LHCN-M2 (cell line): Measurements from ENCODE around the gene PDE5A. TPM values are rescaled to one million over a fixed set of nuclear protein-coding genes. Genes with fewer than 3 reads are reported as not detected.
A peak's percentile ranks its signal among the peaks of the same experiment; 100 is the strongest.
"Not testable (repeated sequence)": the region's sequence is repeated elsewhere in the genome, so short reads cannot be mapped to it uniquely, and the experiment has no call there.

Experiments
- DNase-seq: peaks from one replicate; pipeline ENCODE4 v3.0.0-alpha.2; 2012; ENCODE audit warnings: low read depth
- total RNA-seq: library from RNA; depleted of rRNA; stranded (reverse); fragments of >200 nt; gene quantifications from 2 replicates; pipeline ENCODE4 v1.2.3, GENCODE V29; 2014

Gene PDE5A
- total RNA-seq, 1 experiment from 2014 or later: 1.6 TPM

- DNase-seq: no peak
Measured at GRCh38 chr4:119646347-119647071, 17.9 kb upstream of the PDE5A start.

- no peak for DNase-seq
Measured at GRCh38 chr4:119643306-119644042, 14.9 kb upstream of the PDE5A start.

- DNase-seq: no peak
Measured at GRCh38 chr4:119641765-119642164, 13.2 kb upstream of the PDE5A start.

- no peak for DNase-seq
Measured at GRCh38 chr4:119638359-119638758, 9.8 kb upstream of the PDE5A start.

GRCh38 chr4:119636851-119637250, 8.2 kb upstream of the PDE5A start:
- not testable (repeated sequence) for DNase-seq

- peak; percentile 26 for DNase-seq
Measured at GRCh38 chr4:119632216-119632615, 3.6 kb upstream of the PDE5A start.

GRCh38 chr4:119629142-119629471, 503 bp upstream of the PDE5A start:
- no peak for DNase-seq

GRCh38 chr4:119627267-119628255, 1.0 kb downstream of the PDE5A start:
- DNase-seq: peak; percentile 44

GRCh38 chr4:119626943-119627266, 1.7 kb downstream of the PDE5A start:
- DNase-seq: no peak

GRCh38 chr4:119626420-119626819, 2.2 kb downstream of the PDE5A start:
- DNase-seq: no peak

- DNase-seq: no peak
Measured at GRCh38 chr4:119625761-119626160, 2.8 kb downstream of the PDE5A start.

GRCh38 chr4:119624356-119624755, 4.2 kb downstream of the PDE5A start:
- no peak for DNase-seq

- peak; percentile 6 for DNase-seq
Measured at GRCh38 chr4:119623025-119623424, 5.6 kb downstream of the PDE5A start.

GRCh38 chr4:119615068-119615719, 13.4 kb downstream of the PDE5A start:
- DNase-seq: no peak

- DNase-seq: no peak
Measured at GRCh38 chr4:119604266-119604665, 24.3 kb downstream of the PDE5A start.

- no peak for DNase-seq
Measured at GRCh38 chr4:119602366-119602765, 26.2 kb downstream of the PDE5A start.

GRCh38 chr4:119598521-119598920, 30.1 kb downstream of the PDE5A start:
- DNase-seq: no peak

GRCh38 chr4:119597377-119597776, 31.2 kb downstream of the PDE5A start:
- no peak for DNase-seq

GRCh38 chr4:119593698-119594097, 34.9 kb downstream of the PDE5A start:
- no peak for DNase-seq

GRCh38 chr4:119592830-119593229, 35.8 kb downstream of the PDE5A start:
- DNase-seq: no peak

GRCh38 chr4:119589165-119589564, 39.4 kb downstream of the PDE5A start:
- DNase-seq: peak; percentile 12

- DNase-seq: peak; percentile 4
Measured at GRCh38 chr4:119587796-119588195, 40.8 kb downstream of the PDE5A start.
